ENCODE data around the gene OSCAR. TPM values are rescaled to one million over a fixed set of nuclear protein-coding genes. Genes with fewer than 3 reads are reported as not detected.

Gene OSCAR
- total RNA-seq, 4 donors from 2014 or later, result 0.49 to 2.7 (median 1.8) TPM

- WGBS, result 73% methylated on average over 6 of the region's 6 CpGs
- DNase-seq (ENCODE audit: low spot score in 2 of 2), result no peak
- peaks cover 63% of the 10 kb centered on the region for H3K36me3 ChIP-seq
- TF ChIP-seq EP300 (IDR thresholded peaks at IDR 0.05) (no peak), POLR2AphosphoS5 (IDR thresholded peaks at IDR 0.05) (no peak), CTCF (IDR thresholded peaks at IDR 0.05) (no peak), POLR2A (IDR thresholded peaks at IDR 0.05) (no peak)
- H3K4me1 ChIP-seq, result peaks cover 8% of the 10 kb centered on the region
- H3K27ac ChIP-seq, result no peak overlapping the region
- no peaks in the 10 kb centered on the region for H3K9me3 ChIP-seq
- no peak overlapping the region for H3K4me3 ChIP-seq
- no peaks in the 10 kb centered on the region for H3K27me3 ChIP-seq
These were observed 9.0 kb upstream of the OSCAR start for GRCh38 chr19:54109651-54110050.

- Histone ChIP-seq H3K9me3 (no peaks in the 10 kb centered on the region), H3K4me3 (no peak overlapping the region), H3K27ac (no peak overlapping the region), H3K27me3 (no peaks in the 10 kb centered on the region), H3K36me3 (peaks cover 63% of the 10 kb centered on the region), H3K4me1 (peaks cover 4% of the 10 kb centered on the region)
- DNase-seq (ENCODE audit: low spot score in 2 of 2), result no peak
- 70% methylated on average over 7 of the region's 7 CpGs for WGBS
- TF ChIP-seq CTCF (IDR thresholded peaks at IDR 0.05) (no peak), POLR2A (IDR thresholded peaks at IDR 0.05) (no peak), EP300 (IDR thresholded peaks at IDR 0.05) (no peak), POLR2AphosphoS5 (IDR thresholded peaks at IDR 0.05) (no peak)
These were observed 7.9 kb upstream of the OSCAR start for GRCh38 chr19:54108496-54108895.

GRCh38 chr19:54107876-54108490 lies 7.4 kb upstream of the OSCAR start:
- H3K27me3 ChIP-seq, result no peaks in the 10 kb centered on the region
- no peak for TF ChIP-seq CTCF (IDR thresholded peaks at IDR 0.05)
- H3K9me3 ChIP-seq, result no peaks in the 10 kb centered on the region
- H3K27ac ChIP-seq, result no peak overlapping the region
- 75% methylated on average over 17 of the region's 21 CpGs for WGBS
- H3K4me3 ChIP-seq, result no peak overlapping the region
- peaks cover 9% of the 10 kb centered on the region for H3K4me1 ChIP-seq
- DNase-seq (ENCODE audit: low spot score in 2 of 2), result no peak
- peaks cover 63% of the 10 kb centered on the region for H3K36me3 ChIP-seq

- Histone ChIP-seq H3K36me3 (peaks cover 59% of the 10 kb centered on the region), H3K4me1 (peaks cover 14% of the 10 kb centered on the region), H3K9me3 (no peaks in the 10 kb centered on the region), H3K27me3 (no peaks in the 10 kb centered on the region), H3K4me3 (no peak overlapping the region), H3K27ac (no peak overlapping the region)
- WGBS, result 87% methylated on average over 15 of the region's 15 CpGs
- DNase-seq (ENCODE audit: low spot score in 2 of 2), result peak in 1 of 2 donors; percentile 72
- no peak for TF ChIP-seq CTCF (IDR thresholded peaks at IDR 0.05)
- no peak for TF ChIP-seq POLR2AphosphoS5 (IDR thresholded peaks at IDR 0.05)
- TF ChIP-seq POLR2A (IDR thresholded peaks at IDR 0.05), result no peak
- TF ChIP-seq EP300 (IDR thresholded peaks at IDR 0.05), result no peak
These were observed 6.1 kb upstream of the OSCAR start for GRCh38 chr19:54106716-54107115.

GRCh38 chr19:54105796-54106195 lies 5.2 kb upstream of the OSCAR start:
- peaks cover 56% of the 10 kb centered on the region for H3K36me3 ChIP-seq

More at GRCh38 chr19:54105796-54106195, 5.2 kb upstream of the OSCAR start:
- H3K27me3 ChIP-seq, result no peaks in the 10 kb centered on the region
- no peaks in the 10 kb centered on the region for H3K9me3 ChIP-seq
- WGBS, result 94% methylated on average over 10 of the region's 10 CpGs
- no peak overlapping the region for H3K27ac ChIP-seq
- H3K4me3 ChIP-seq, result no peak overlapping the region
- TF ChIP-seq POLR2A (IDR thresholded peaks at IDR 0.05) (no peak), POLR2AphosphoS5 (IDR thresholded peaks at IDR 0.05) (no peak), EP300 (IDR thresholded peaks at IDR 0.05) (no peak), CTCF (IDR thresholded peaks at IDR 0.05) (no peak)
- no peak for DNase-seq (ENCODE audit: low spot score in 2 of 2)
- H3K4me1 ChIP-seq, result peaks cover 14% of the 10 kb centered on the region

Measured in suprapubic skin (tissue), 4 donors.